Fibroblast of the aortic adventitia (primary cell): ENCODE data around the gene INAFM2. TPM values are rescaled to one million over a fixed set of nuclear protein-coding genes. Genes with fewer than 3 reads are reported as not detected.

Experiments used
- DNase-seq: peaks from one replicate; pipeline ENCODE4 v3.0.0-alpha.2; 2010; ENCODE audit warnings: low read depth
- H3K4me3 ChIP-seq: 2 replicates; pipeline ENCODE4 v1.5.1; 2011; ENCODE audit warnings: low read depth, mild to moderate bottlenecking, control low read depth, low read length, moderate library complexity
- total RNA-seq: library from RNA; depleted of rRNA; stranded (reverse); fragments of >200 nt; gene quantifications from 2 replicates; pipeline ENCODE4 v1.2.3, GENCODE V29; 2012; ENCODE audit warnings: low replicate concordance
- TF ChIP-seq, protein P1 (sequence below): IDR thresholded peaks from 2 replicates; pipeline ENCODE4 v1.5.1; 2011; ENCODE audit warnings: mild to moderate bottlenecking, low read length, control low read depth, inconsistent platforms; ENCODE audit not compliant: insufficient read depth

The INAFM2 gene
- total RNA-seq: 8.1 and 8.9 TPM in 2 replicates

DNA sequence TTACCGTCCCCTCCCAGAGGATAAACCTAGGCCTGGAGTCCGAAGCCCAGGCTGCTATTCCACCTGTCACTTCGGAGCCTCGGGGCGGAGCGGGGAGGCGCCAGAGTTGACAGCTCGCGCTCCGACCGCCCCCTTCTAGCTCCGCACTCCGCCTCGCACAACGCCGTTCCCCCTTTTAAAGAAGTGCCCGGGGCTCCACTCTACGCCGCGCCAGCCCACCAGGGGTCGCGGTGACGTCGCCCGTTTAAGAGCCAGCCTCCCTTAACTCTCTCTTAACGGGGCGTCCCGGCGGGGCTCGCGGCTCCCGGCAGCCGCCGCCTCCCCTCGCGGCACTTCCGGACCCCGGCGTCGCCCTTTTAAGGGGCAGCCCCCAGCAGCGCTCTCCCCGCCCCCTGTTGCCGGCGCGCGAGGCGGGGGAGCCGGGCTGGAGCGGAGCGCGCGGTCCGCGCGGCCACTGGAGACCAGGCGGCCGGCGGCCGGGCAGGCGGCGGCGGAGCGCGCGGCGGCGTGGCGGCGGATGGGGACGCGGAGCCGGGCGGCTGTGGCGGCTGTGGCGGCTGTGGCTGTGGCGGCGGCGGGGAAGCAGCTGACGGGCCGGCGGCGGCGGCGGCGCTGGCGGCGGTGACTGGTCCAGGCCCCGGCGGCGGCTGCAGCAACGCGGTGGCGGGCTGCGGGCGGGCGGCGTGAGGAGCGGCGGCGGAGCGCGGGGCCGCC lies at the start of gene INAFM2:
Gene INAFM2, plus strand, starts transcription at position 454 of the 714 bp plus-strand sequence. CDS start 364 bp downstream, outside the sequence.
- peak within 1 kb of the TSS; percentile 74 for H3K4me3 ChIP-seq
- TF ChIP-seq, protein P1, sequence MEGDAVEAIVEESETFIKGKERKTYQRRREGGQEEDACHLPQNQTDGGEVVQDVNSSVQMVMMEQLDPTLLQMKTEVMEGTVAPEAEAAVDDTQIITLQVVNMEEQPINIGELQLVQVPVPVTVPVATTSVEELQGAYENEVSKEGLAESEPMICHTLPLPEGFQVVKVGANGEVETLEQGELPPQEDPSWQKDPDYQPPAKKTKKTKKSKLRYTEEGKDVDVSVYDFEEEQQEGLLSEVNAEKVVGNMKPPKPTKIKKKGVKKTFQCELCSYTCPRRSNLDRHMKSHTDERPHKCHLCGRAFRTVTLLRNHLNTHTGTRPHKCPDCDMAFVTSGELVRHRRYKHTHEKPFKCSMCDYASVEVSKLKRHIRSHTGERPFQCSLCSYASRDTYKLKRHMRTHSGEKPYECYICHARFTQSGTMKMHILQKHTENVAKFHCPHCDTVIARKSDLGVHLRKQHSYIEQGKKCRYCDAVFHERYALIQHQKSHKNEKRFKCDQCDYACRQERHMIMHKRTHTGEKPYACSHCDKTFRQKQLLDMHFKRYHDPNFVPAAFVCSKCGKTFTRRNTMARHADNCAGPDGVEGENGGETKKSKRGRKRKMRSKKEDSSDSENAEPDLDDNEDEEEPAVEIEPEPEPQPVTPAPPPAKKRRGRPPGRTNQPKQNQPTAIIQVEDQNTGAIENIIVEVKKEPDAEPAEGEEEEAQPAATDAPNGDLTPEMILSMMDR: peak; percentile 68

DNA sequence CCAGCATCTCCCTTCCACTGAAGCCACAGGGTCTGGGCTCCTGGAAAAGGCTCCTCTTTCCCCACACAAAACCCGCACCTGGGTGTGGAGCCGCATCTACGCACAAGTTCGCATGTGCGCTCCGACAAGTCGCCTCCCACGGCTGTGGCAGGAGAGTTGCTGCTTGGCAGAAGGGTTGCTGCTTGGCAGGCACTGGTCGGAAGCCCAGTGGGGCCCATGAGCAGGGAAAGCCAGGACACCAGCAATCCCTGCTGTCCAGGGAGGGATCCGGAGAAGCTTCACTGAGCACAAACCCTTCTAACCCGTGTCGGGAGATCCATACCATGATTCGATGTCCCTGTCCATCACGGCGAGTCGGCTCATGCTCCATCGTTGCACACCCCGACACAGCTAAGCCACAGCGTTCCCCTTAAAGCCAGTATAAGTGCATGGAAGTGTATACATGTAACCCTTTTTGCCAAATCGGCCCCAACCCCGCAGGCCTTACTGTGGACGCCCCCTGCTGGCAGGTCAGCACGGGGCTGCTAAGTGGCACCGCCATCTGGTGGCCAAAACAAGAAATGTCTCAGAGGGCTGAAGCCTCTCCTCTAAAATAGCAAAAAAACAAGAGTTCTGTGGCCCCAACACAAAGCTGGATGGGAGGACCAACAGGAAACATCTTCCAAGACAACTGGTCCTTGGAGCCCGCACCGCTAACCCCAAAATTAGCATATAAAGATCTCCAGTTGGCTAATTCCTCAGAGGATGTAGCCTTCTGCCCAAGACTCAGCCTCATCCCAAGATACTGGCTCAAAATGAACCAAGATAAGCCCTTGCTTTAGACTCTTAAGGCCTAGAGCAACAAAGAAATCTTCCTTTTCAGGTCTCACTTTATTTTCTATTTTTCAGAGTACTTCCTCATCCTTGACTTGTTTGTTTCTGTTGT lies 48.9 kb upstream of the INAFM2 start:
- peak; percentile 87 for DNase-seq
- TF ChIP-seq, protein P1: peak; percentile 100
- no peak overlapping the region for H3K4me3 ChIP-seq

More for the DNA sequence above, at the start of gene INAFM2:
- peak; percentile 88 for DNase-seq

DNA sequence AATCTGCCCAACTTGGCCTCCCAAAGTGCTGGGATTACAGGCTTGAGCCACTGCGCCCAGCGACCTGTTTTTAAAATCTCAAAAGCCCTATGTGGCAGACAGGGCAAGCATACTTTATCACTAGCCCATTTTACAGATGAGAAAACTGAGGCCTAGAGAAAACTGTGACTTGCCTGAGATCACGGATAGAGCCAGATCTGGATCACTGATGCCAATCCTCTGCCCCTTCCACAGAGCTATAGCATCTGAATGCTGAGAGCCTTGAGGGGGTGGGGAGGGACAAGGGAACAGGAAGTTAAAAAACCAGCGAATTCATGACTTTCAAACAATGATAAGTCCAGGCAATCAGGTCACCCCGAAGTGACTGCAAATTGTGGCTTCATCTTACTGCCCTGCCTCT lies 48.0 kb upstream of the INAFM2 start:
- DNase-seq: no peak
- H3K4me3 ChIP-seq: no peak overlapping the region
- TF ChIP-seq, protein P1: no peak

DNA sequence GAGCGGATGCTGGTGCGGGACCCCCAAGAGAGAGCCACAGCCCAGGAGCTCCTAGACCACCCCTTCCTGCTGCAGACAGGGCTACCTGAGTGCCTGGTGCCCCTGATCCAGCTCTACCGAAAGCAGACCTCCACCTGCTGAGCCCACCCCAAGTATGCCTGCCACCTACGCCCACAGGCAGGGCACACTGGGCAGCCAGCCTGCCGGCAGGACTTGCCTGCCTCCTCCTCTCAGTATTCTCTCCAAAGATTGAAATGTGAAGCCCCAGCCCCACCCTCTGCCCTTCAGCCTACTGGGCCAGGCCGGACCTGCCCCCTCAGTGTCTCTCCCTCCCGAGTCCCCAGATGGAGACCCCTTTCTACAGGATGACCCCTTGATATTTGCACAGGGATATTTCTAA lies 47.5 kb upstream of the INAFM2 start:
- TF ChIP-seq, protein P1: no peak
- no peak overlapping the region for H3K4me3 ChIP-seq
- DNase-seq: no peak

DNA sequence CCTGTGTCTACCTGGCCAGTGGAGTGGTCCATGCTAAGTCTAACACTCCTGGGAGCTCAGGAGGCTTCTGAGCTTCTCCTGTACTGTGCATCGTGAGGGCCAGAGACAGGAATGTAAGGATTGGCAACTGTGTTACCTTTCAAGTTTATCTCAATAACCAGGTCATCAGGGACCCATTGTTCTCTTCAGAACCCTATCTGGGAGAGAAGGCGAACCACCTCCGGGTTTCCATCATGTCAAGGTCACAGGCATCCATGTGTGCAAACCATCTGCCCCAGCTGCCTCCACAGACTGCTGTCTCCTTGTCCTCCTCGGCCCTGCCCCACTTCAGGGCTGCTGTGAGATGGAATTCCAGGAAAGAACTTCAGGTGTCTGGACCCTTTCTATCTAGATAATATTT lies 46.6 kb upstream of the INAFM2 start:
- TF ChIP-seq, protein P1: no peak
- DNase-seq: no peak
- H3K4me3 ChIP-seq: no peak overlapping the region

DNA sequence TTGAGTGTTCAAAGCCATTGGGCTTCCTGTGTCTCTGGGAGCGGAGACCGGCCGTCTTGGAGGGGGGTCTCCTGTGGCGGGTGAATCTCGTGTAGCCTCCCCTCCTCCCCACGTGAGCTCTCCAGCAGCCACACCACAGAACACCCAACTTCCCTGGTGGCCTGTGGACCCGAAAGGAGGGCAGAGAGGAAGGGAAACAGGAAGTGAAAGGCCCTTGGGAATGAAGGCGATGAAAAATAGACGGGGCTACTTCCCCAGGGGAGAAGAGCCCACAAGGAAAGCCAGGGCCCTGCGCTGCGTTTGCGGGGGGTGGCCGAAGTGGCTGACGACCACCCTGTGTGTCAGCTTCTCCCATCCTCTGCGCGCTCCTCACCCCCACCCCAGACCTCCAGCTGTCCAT lies 46.0 kb upstream of the INAFM2 start:
- TF ChIP-seq, protein P1: no peak
- no peak overlapping the region for H3K4me3 ChIP-seq
- no peak for DNase-seq
